GM03348 (cell line): ENCODE data around the gene TPRG1.
A peak's percentile ranks its signal among the peaks of the same experiment; 100 is the strongest.

ENCODE experiments used
- DNase-seq: peaks from one replicate; pipeline ENCODE4 v3.0.0; 2012; ENCODE audit warnings: low spot score

The TPRG1 gene

DNA sequence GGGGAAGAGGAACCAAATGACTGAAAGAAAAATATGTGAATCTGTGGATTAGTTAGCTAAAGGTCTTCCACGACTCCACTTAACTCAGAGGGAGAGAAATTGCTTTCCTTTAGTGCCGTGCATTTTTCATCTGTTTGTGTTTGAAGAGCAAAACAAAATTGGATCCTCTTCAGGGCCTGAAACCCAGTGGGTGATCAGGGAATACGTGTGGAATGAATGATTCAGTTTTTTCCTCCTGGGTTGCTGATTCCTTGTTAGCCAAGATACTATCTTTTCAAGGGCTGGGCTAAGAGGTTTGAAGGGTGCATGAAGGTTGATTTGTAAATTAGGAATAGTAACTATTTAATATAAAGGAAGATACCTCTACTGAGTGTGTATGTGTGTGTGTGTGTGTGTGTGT is 61.0 kb downstream of the TPRG1 start:
- DNase-seq: peak; percentile 10

DNA sequence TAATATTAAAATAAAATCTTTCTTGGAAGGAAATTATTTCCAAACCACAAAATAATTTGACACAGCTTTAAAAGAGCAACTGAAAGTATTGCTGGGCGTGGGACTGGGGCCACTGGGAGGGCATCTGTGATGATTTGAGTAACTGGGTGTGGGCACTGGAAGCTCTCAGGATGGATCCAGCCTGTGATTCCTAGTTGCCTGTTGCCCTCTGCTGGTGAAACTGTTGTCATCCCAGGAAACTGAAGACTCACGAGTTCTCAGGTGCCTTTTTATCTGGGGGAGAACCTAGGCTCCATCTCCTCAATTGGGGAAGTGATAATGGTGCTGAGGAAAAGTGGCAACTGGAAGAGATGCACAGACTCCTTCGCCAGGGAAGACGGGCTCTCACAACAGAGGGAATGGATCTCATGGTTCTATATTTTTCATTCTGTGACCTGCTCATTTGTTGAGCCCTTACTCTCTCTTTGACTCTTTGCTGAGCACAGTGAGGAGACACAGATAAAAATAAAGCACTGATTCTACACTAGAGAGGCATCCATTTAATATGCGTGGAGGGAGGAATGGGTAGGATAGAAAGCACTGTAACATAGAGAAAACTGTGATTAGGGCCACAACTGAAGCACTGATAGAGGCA is 61.6 kb downstream of the TPRG1 start:
- DNase-seq: peak; percentile 85

DNA sequence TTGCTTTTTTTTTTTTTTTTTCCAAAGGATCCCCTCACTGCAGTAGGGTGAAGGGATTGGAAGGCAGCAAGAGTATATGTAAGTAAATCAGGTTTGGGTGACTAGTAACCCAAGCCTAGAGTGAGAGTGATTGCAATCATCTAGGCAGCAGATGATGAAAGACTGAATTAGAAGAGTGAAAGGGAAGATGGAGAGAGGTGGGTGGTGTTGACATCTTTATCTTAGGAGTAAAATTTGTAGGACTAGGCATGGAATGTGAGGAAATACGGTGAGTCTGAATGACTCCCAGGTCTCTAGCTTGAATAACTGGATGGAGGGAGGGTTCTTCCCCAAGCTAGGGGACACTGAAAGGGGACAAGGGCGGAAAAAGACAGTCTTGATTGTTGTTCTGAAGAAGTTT is 63.4 kb downstream of the TPRG1 start:
- DNase-seq: peak; percentile 25

DNA sequence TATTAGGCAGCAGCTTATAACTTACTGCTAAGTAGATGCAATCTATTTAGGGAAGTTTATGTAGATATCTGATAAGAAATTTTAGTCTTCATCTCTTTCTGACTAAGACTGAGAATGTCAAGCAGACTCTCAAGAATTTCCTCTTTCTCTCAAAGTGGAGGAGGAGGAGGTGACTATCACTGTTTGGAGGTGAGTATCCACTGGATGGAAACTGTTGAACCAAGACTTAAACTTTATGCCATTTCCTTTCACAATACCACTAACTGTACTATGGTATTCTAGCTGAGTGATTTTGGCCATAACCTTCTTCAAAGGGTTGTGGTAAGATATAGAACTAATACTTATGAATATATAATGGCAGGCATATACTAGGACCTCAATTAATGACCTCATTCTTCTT is 64.6 kb downstream of the TPRG1 start:
- DNase-seq: no peak

DNA sequence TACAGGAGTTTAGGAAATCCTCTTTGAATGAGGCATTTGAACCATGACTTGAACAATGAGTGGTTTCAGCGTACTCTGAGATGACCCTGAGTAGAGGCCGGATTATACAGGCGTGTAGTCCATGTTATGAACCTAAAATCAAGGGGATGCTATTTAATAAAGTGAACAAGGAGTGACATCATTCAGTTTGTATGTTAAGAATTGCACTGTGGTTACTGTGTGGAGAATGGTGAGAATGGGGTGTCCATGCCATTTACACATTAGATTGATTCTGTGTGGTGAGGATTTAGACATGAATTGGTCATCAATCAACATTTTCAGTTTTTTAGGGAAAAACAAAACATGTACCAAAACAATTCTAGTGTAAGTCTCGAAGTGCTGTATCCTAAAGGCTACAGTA is 65.8 kb downstream of the TPRG1 start:
- DNase-seq: no peak

DNA sequence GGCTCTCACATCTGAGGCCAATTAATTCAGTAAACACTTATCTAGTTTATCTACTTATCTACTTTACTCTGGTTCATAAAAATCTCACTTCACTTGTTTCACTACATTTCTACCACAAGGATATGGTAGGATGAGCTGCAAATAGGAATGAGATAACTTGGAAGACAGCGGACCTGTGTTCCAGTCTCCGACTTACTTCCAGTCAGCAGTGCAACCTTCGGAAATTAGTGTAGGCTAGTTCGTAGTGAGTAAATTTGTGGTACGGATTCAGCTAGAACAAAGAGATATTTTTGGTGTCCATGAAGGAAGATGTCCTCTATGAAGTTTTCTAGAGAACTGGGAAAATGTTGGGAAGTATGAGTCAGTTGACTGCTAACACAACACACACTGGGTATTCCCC is 66.3 kb downstream of the TPRG1 start:
- DNase-seq: no peak

DNA sequence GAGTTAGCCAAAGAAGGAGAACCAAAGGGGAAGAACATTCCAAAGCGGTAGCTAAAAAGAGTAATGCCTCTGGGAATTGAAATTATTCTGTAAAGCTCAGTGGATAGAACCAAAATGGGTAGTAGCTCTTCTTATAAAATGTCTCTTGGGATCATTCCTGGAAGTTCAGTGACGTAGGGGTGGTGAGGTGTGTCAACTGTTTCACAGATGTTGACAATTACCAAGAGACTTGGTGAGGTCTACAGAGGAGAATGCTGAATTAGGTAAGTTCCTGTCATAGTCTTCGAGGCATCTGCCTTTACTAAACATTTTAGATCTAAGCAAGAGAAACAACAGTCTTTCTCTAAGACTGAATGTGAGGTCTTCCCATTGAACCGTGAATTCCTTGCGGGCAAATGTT is 67.8 kb downstream of the TPRG1 start:
- no peak for DNase-seq

DNA sequence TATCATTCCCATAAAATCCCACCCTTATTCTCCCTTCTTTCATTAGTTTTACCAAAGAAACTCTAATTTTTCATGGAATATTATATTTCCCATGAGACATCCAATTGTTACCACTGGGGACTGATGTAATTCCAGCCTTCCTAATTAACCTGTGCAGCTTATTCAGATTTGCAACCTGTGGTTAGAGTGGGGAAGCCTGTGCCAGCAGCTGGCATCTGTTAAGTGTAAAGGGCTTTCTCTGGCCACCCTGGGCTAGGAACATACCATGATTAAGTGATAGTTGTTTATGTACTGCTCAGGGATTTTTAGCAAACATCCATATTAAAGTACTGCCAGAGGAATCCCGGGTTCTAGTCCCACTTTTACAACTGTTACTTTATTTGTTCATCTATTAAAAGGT is 78.2 kb downstream of the TPRG1 start:
- DNase-seq: no peak

DNA sequence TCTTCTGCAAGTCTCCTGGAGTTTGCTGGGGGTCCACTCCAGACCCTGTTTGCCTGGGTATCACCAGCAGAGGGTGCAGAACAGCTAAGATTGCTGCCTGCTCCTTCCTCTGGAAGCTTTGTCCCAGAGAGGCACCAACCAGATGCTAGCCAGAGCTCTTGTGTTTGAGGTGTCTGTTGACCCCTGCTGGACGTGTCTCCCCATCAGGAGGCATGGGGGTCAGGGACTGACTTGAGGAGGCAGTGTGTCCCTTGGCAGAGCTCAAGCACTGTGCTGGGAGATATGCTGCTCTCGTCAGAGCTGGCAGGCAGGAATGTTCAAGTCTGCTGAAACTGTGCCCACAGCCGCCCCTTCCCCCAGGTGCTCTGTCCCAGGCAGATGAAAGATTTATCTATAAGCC is 86.5 kb downstream of the TPRG1 start:
- no peak for DNase-seq

DNA sequence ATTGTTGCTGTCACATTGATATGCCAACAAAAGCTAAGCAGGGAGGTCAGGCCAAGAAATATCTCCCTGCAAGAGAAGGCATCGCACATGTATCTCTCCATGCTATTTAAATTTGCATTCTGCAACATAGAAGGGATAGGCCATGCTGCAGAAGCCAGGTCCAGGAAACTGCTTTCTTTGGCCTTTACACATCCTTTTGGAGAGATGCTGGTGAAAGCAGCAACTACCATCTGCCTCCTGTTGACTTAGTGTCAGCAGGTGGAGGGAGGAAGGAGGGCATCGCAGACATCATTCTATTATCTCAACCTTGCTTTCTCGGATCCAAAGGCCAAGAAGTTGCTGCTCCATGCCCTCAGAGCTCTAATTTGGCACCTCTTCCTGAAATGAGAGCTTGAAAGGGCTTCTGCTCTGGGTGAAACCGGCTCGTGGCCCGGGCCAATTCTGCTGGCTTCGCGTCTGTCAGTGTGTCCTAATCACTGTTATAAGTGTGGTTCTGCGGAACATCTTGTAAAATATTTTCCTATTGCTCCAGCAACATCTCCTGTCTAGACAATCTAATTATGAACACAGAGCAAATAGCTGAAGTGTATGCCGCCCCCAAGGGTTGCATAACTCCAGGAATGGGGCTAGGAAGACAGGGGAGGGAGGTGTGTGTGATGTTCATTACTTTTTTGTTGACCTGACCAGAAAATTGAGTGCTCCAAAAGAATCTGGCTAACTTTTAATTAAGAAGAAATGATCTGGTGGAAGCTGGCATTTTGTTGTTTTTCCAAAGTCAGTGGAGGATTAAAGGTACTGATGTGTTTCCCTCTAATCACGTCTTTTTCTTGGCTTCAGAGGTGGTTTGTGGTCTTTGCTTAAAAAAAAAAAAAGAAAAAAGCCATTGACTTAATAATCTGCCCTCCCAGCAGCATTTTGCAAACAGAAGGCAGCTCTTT is 89.1 kb downstream of the TPRG1 start:
- peak; percentile 68 for DNase-seq

DNA sequence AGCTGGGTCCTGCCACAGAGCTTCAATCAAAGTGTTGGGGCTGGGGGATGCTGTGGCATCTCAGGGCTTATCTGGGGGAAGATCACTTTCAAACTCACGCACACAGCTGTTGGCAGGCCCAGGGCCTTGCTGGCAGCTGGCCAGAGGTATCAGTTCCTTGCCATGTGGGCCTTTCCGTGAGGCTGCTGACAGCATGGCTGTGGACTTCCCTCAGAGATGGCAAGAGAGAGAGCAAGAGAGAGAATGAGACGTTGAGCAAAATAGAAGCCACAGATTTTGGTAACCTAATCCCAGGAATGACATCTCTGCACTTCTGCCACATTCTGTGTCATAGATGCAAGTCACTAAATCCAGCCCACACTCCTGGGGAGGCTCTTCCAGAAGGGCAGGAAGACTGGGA is 91.0 kb downstream of the TPRG1 start:
- DNase-seq: no peak

DNA sequence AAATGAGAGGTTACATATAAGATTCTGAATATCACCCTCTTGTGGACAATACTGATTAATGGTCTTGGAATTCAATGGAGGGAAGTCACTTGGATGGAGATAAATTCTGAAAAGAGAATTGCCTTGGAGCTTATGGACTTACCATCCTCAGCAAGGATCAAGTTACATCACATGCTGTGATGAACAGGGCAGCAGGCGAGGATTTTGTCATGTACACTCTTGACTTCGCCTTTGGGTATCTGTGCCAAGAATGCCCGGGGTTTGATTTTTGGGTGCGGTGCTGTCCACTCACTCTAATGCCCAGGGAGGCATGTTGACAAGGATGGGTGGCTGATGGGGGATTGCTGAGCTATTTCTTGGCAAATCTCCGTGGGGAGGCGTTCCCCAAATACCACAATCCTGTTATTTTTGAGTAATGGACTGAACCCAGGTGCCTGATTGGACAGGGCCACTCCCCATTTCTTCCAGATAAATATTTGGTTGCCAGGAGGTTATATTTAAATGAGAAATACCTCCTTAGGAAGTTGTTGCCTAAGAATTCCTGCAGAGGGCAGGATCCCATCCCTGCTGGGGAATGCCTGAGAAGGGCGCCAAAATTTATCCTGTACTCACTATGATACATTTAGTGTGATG is 96.3 kb downstream of the TPRG1 start:
- no peak for DNase-seq

DNA sequence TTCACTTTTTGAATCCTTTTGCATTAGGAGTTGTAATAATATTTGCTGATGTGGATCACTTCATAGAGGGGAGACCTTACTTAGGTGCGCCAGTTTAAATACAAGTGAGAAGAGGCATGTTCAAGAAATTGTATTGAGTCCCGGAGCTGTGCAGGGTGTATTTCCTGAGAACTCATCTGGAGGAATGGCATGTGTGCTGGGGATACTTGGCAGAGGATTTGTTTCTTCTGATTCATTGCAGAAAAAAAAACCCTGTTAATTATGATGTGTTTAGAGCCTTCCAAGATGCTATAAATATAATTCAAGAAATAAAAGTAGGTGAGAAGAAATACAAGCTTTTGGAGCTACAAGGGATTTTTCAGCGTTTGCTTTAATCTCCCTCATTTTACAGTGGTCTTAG is 97.6 kb downstream of the TPRG1 start:
- peak; percentile 65 for DNase-seq

DNA sequence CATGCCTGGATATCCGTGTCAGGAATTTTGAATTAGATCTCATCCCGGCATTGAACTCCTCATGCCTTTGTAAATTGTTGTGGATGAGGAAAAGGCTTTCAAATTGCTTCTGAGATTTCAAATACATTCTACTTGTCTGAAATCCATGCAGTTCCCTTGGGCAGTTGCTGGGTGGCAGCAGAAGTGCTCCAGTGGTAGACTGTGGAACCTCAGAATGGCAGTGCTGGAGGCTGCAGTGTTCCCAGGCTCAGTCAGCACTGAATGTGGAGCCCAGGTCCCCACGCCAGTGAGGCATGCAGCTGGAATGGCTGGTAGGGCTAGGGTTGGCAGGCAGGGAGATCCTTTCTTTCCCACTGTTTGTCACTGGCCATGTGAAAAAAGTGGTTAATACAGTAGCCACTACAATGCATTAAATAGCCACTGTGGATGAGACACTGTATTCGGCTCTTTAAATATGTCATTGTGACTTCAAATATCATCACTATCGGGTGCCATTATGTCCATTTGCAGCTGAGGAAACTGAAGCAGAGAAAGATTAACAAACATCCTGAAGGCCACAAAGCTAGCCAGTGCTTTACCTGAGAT is 98.6 kb downstream of the TPRG1 start:
- peak; percentile 77 for DNase-seq

DNA sequence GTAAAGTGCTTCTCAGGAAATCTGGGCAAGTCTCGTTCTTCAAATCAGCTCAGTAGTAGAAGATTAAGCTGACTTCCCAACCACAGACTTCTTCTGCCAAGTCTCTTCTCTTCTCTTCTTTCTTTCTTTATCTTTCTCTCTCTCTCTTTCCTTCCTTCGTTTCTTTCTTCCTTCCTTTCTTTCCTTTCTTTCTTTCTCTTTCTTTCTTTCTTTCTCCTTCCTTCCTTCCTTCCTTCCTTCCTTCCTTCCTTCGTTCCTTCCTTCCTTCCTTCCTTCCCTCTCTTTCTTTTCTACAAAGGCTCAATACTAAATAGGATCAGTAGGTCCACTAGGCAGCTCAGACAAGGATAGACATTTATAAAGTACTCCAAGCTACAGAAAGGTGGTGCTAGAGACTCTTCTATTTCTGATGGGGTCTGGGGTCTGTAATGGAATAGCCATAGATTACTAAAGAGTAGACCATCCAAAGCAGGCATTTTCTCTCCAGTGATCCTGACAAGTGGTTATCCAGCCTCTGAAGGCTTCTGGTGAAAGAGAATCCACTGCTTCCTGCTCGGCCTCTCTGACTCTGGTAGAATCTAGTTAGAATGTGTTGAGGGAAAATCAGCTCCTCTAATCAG is 100.8 kb downstream of the TPRG1 start:
- no peak for DNase-seq

DNA sequence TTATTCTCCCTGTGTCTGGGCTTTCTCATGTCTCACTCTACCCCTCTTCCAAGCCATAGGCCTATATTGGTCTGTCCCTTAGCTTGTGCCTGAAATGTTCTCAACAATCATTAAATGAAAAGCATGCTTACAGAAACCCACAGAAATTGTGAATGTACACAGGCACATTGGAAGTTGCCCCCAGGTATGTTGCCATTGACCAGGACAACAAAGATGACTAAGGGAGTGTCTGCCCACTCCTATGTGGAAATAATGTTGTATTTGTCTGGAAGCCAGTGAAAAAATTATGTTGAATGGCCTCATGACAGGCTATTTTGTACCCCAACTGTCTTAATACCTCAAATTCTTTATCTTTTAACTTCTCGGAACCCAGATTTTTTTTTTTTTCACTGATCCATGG is 102.0 kb downstream of the TPRG1 start:
- DNase-seq: no peak

DNA sequence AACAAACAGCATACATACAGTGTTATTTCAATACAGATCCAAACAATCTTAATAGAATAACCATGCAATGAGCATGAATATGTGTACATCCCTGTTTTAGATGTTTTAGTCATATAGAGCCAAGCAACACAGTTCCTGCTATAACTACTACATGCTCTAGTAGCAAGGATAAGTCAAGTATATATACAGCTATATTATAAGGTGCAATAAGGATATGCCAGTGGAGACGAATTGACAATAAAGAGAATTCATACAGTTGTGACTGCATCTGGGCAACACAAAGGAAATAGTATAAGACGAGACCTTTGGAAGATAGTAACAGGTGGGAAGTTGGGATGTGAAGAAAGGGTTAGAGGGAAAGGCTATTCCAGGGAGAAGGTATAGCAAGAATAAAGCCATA is 103.4 kb downstream of the TPRG1 start:
- DNase-seq: no peak

DNA sequence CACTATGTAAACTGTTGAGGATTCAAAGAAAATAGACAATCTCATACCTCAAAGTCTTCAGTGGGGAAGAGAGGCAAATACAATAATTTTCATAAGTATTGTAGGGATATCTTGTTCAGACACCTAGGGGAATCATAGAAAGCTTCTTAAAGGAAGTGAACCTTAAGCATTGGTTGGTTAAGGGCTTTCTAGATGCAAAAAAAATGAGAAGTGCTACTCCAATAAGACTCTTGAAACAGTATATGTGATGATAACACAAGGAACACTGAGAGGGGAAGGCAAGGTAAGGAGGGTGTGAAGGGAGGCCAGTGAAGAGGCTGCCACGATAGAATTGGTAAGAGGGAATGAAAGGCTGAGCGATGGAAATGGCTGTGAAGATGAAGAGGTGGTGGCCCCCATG is 104.1 kb downstream of the TPRG1 start:
- DNase-seq: no peak

DNA sequence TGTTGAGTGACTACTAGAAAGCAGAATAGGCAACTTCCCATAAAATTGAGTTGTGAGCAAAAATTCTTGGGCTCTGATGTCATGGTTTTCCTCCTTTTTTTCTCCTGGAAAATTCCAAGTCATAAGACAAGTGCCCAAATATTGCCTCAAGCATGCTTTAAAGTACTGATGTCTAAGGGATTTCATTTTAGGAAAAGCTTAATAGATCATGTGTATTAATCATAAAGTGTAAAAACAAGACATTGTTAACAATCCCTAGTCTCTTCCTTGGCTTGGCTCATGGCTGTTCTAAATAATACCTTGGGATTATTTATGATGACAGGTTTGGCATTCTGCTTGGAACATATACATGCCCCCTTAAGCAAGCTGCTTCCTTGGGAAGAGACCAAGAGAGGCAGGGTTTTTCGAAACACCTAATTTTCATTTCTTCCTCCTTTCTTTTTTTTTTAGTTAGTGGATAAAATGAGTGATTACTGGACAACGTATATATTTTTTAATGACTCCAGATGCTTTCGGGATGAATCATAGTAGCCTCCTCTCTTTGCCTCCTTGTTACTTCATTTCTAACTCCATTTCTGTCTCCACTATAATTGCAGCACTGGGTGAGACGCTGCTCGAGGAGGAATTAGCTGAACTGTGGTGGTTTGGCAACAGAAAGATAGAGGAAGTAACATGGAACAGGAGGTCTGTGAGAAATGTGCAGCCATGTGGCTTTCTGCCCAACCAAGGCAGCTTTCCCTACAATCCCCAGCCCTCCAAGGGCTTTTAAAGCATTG is 104.9 kb downstream of the TPRG1 start:
- peak; percentile 76 for DNase-seq

DNA sequence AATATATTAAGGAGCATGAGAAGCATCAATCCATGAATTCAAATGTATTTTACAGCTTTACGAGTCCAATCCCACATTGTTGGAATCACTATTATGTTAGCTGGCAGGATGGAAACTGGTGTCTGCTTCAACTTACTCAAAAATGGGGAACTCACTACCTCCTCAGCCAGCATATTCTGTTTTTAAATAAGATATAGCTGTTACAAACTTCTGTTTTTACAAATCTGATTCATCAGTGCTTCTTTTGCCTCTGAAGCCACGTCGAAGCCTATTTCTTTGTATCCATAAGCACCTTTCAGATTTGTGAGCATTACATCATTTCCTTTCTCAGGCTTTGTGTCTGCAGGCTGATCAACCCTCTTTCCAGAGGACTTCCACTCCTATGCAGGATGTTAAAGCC is 105.9 kb downstream of the TPRG1 start:
- DNase-seq: no peak

DNA sequence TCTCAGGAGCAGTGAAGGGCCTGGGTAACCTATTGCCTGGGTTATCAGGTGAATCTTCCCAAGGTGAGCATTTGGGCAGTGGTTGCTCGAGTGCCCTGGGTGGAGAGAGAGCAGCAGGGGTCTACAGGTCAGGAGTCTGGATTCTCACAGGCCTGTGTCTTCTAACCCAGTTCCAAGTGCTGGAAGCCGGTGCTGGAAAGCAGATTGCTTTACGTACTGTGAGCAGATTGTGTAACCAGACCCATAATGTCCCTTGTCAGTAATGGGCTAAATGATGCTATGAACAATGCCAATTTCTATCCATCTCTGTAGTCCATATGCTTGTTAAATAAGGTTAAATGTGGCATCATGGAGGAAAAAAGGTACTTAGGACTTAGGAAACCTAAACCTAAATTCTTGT is 106.5 kb downstream of the TPRG1 start:
- DNase-seq: no peak

DNA sequence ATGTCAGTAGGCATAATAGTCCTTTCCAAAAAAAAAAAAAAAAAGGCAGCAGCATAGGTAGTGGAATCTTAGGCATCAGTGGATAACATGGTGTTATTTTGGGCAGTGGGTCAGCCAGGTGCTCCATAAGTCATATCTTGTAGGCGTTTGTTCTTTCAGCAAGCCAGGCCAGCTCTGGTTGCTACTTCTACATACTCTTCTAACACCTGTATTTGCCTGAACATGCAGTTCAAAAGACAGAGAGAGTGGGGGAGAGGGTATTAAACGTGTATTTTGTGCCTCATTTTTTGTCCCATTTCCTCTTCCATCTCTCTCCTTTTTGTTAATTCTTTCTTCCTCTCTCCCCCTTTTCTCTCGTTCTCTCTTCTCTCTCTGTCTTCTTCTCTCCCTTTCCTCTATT is 110.4 kb downstream of the TPRG1 start:
- no peak for DNase-seq
